HEK293 (cell line): Measurements from ENCODE around the gene CDK2.

Experiments
- CTCF ChIA-PET: fragments of 350-600 bp; formaldehyde crosslinking; extraction: SDS; loops from one replicate; lab custom pipeline; 2021; ENCODE audit warnings: antibody characterized with exemption; lab: Yijun Ruan, JAX
- POLR2A ChIA-PET: fragments of 300-600 bp; formaldehyde crosslinking; extraction: SDS; loops from one replicate; lab custom pipeline; 2020; ENCODE audit warnings: antibody characterized with exemption, inconsistent platforms; lab: Yijun Ruan, JAX
- H3K27ac ChIP-seq: fragments of 200-500 bp; sonication (Bioruptor generic); 2 replicates; pipeline ENCODE4 v1.5.1; 2014; ENCODE audit warnings: low read depth, low read length, control low read depth, inconsistent platforms; ENCODE audit errors: extremely low read depth
- H3K36me3 ChIP-seq, 2 experiments: fragments of 200-500 bp in 1 of 2; sonication (Bioruptor generic) in 1 of 2; 1 replicate in 1 of 2; 2 replicates in 1 of 2; pipeline ENCODE4 v1.5.1; 2014 to 2017; ENCODE audit warnings: inconsistent platforms in 2 of 2, low read length in 2 of 2; ENCODE audit not compliant: control insufficient read depth in 2 of 2, insufficient read depth in 1 of 2
- H3K4me1 ChIP-seq: fragments of 200-500 bp; sonication (Bioruptor generic); 2 replicates; pipeline ENCODE4 v1.5.1; 2014; ENCODE audit warnings: mild to moderate bottlenecking, low read length, inconsistent platforms; ENCODE audit not compliant: control insufficient read depth, insufficient read depth
- H3K4me3 ChIP-seq: 2 replicates; pipeline ENCODE4 v1.5.1; 2011; ENCODE audit warnings: low read depth, mild to moderate bottlenecking, control low read depth, low read length, moderate library complexity
- H3K9me3 ChIP-seq: fragments of 200-500 bp; sonication (Bioruptor generic); 2 replicates; pipeline ENCODE4 v1.5.1; 2014; ENCODE audit warnings: low read depth, low read length, inconsistent platforms; ENCODE audit not compliant: control insufficient read depth, insufficient read depth
- HOXC10 ChIP-seq: sonication (generic); formaldehyde crosslinking; IDR thresholded peaks from 2 replicates; pipeline ENCODE4 v1.8.1; 2023; ENCODE audit warnings: mild to moderate bottlenecking, missing genetic modification reagents
- KLF16 ChIP-seq: fragments of 450-650 bp; formaldehyde crosslinking; IDR thresholded peaks from 2 replicates; pipeline ENCODE4 v1.5.1; 2017; ENCODE audit warnings: missing biosample characterization, missing genetic modification characterization
- PRDM1 ChIP-seq: fragments of 450-650 bp; formaldehyde crosslinking; IDR thresholded peaks from 2 replicates; pipeline ENCODE4; 2016; ENCODE audit warnings: missing biosample characterization, missing genetic modification characterization
- SETDB1 ChIP-seq: IDR thresholded peaks from one replicate; pipeline ENCODE4 v1.6.1; 2017; ENCODE audit warnings: mild to moderate bottlenecking, low read length, moderate library complexity, mixed read lengths; ENCODE audit not compliant: insufficient read length
- YY1 ChIP-seq: fragments of 450-650 bp; formaldehyde crosslinking; IDR thresholded peaks from 2 replicates; pipeline ENCODE4 v1.5.1; 2018; ENCODE audit warnings: missing biosample characterization, missing genetic modification characterization
- ZBTB8A ChIP-seq: fragments of 450-650 bp; formaldehyde crosslinking; IDR thresholded peaks from 2 replicates; pipeline ENCODE4 v1.5.1; 2016; ENCODE audit warnings: missing biosample characterization, missing genetic modification characterization
- ZFP37 ChIP-seq: fragments of 450-650 bp; formaldehyde crosslinking; IDR thresholded peaks from 2 replicates; pipeline ENCODE4 v1.5.1; 2016; ENCODE audit warnings: missing biosample characterization, missing genetic modification characterization
- ZNF114 ChIP-seq: fragments of 450-650 bp; formaldehyde crosslinking; IDR thresholded peaks from 2 replicates; pipeline ENCODE4 v1.5.0; 2017; ENCODE audit warnings: missing biosample characterization, missing genetic modification characterization
- ZNF2 ChIP-seq: fragments of 450-650 bp; formaldehyde crosslinking; IDR thresholded peaks from 2 replicates; pipeline ENCODE4 v1.5.1; 2016; ENCODE audit warnings: missing biosample characterization, missing genetic modification characterization
- ZNF311 ChIP-seq: fragments of 450-650 bp; formaldehyde crosslinking; IDR thresholded peaks from 2 replicates; pipeline ENCODE4 v1.5.1; 2017; ENCODE audit warnings: missing biosample characterization, missing genetic modification characterization, borderline replicate concordance
- ZNF561 ChIP-seq: fragments of 450-650 bp; IDR thresholded peaks from 2 replicates; pipeline ENCODE4 v1.5.1; 2018; ENCODE audit warnings: missing biosample characterization, missing genetic modification characterization, borderline replicate concordance
- ZNF624 ChIP-seq: fragments of 450-650 bp; formaldehyde crosslinking; IDR thresholded peaks from 2 replicates; pipeline ENCODE4 v1.5.1; 2017; ENCODE audit warnings: missing biosample characterization, missing genetic modification characterization
- ZNF629 ChIP-seq: fragments of 450-650 bp; formaldehyde crosslinking; IDR thresholded peaks from 2 replicates; pipeline ENCODE4 v1.5.1; 2017; ENCODE audit warnings: missing biosample characterization, missing genetic modification characterization
- ZNF658 ChIP-seq: fragments of 450-650 bp; formaldehyde crosslinking; IDR thresholded peaks from 2 replicates; pipeline ENCODE4; 2016; ENCODE audit warnings: missing biosample characterization, missing genetic modification characterization
- ZNF776 ChIP-seq: fragments of 450-650 bp; formaldehyde crosslinking; IDR thresholded peaks from 2 replicates; pipeline ENCODE4 v1.5.0; 2017; ENCODE audit warnings: missing biosample characterization, missing genetic modification characterization, borderline replicate concordance
- ZNF785 ChIP-seq: fragments of 450-650 bp; formaldehyde crosslinking; IDR thresholded peaks from 2 replicates; pipeline ENCODE4 v1.5.1; 2016; ENCODE audit warnings: missing biosample characterization, missing genetic modification characterization
- ZXDB ChIP-seq: fragments of 450-650 bp; formaldehyde crosslinking; IDR thresholded peaks from 2 replicates; pipeline ENCODE4 v1.5.1; 2016; ENCODE audit warnings: missing biosample characterization, missing genetic modification characterization
- TF ChIP-seq, protein P1 (sequence below): fragments of 450-650 bp; formaldehyde crosslinking; IDR thresholded peaks from 2 replicates; pipeline ENCODE4 v1.5.1; 2016; ENCODE audit warnings: missing biosample characterization, missing genetic modification characterization, borderline replicate concordance
- TF ChIP-seq, protein P2 (sequence below): fragments of 450-650 bp; formaldehyde crosslinking; IDR thresholded peaks from 2 replicates; pipeline ENCODE4 v1.5.1; 2016; ENCODE audit warnings: missing biosample characterization, missing genetic modification characterization
- TF ChIP-seq, protein P3 (sequence below): fragments of 450-650 bp; formaldehyde crosslinking; IDR thresholded peaks from 2 replicates; pipeline ENCODE4 v1.5.1; 2016; ENCODE audit warnings: missing biosample characterization, missing genetic modification characterization

The CDK2 gene

DNA sequence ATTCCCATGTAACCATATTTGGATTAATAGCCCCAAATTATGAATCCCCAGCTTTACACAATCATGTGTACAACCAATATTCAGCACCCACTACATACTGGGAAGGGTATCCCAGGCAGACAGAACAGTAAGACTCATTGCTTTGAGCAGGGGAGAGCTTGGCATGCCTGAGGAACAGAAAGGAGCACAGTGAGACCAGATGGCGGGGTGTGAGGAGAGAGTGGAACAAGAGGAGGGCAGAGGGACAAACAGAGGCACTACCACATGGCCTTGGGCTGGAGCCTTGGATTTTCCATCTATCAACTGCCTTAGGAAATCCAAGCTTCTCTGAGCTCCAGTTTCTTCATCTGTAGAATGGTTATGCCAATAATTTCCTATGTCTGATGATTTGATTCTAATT is 31.9 kb upstream of the CDK2 start (continued):
- TF ChIP-seq, protein P1, sequence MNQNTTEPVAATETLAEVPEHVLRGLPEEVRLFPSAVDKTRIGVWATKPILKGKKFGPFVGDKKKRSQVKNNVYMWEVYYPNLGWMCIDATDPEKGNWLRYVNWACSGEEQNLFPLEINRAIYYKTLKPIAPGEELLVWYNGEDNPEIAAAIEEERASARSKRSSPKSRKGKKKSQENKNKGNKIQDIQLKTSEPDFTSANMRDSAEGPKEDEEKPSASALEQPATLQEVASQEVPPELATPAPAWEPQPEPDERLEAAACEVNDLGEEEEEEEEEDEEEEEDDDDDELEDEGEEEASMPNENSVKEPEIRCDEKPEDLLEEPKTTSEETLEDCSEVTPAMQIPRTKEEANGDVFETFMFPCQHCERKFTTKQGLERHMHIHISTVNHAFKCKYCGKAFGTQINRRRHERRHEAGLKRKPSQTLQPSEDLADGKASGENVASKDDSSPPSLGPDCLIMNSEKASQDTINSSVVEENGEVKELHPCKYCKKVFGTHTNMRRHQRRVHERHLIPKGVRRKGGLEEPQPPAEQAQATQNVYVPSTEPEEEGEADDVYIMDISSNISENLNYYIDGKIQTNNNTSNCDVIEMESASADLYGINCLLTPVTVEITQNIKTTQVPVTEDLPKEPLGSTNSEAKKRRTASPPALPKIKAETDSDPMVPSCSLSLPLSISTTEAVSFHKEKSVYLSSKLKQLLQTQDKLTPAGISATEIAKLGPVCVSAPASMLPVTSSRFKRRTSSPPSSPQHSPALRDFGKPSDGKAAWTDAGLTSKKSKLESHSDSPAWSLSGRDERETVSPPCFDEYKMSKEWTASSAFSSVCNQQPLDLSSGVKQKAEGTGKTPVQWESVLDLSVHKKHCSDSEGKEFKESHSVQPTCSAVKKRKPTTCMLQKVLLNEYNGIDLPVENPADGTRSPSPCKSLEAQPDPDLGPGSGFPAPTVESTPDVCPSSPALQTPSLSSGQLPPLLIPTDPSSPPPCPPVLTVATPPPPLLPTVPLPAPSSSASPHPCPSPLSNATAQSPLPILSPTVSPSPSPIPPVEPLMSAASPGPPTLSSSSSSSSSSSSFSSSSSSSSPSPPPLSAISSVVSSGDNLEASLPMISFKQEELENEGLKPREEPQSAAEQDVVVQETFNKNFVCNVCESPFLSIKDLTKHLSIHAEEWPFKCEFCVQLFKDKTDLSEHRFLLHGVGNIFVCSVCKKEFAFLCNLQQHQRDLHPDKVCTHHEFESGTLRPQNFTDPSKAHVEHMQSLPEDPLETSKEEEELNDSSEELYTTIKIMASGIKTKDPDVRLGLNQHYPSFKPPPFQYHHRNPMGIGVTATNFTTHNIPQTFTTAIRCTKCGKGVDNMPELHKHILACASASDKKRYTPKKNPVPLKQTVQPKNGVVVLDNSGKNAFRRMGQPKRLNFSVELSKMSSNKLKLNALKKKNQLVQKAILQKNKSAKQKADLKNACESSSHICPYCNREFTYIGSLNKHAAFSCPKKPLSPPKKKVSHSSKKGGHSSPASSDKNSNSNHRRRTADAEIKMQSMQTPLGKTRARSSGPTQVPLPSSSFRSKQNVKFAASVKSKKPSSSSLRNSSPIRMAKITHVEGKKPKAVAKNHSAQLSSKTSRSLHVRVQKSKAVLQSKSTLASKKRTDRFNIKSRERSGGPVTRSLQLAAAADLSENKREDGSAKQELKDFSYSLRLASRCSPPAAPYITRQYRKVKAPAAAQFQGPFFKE (tag by site-specific recombination), result no peak
- TF ChIP-seq, protein P2, sequence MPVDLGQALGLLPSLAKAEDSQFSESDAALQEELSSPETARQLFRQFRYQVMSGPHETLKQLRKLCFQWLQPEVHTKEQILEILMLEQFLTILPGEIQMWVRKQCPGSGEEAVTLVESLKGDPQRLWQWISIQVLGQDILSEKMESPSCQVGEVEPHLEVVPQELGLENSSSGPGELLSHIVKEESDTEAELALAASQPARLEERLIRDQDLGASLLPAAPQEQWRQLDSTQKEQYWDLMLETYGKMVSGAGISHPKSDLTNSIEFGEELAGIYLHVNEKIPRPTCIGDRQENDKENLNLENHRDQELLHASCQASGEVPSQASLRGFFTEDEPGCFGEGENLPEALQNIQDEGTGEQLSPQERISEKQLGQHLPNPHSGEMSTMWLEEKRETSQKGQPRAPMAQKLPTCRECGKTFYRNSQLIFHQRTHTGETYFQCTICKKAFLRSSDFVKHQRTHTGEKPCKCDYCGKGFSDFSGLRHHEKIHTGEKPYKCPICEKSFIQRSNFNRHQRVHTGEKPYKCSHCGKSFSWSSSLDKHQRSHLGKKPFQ (tag by site-specific recombination), result no peak
- TF ChIP-seq, protein P3, sequence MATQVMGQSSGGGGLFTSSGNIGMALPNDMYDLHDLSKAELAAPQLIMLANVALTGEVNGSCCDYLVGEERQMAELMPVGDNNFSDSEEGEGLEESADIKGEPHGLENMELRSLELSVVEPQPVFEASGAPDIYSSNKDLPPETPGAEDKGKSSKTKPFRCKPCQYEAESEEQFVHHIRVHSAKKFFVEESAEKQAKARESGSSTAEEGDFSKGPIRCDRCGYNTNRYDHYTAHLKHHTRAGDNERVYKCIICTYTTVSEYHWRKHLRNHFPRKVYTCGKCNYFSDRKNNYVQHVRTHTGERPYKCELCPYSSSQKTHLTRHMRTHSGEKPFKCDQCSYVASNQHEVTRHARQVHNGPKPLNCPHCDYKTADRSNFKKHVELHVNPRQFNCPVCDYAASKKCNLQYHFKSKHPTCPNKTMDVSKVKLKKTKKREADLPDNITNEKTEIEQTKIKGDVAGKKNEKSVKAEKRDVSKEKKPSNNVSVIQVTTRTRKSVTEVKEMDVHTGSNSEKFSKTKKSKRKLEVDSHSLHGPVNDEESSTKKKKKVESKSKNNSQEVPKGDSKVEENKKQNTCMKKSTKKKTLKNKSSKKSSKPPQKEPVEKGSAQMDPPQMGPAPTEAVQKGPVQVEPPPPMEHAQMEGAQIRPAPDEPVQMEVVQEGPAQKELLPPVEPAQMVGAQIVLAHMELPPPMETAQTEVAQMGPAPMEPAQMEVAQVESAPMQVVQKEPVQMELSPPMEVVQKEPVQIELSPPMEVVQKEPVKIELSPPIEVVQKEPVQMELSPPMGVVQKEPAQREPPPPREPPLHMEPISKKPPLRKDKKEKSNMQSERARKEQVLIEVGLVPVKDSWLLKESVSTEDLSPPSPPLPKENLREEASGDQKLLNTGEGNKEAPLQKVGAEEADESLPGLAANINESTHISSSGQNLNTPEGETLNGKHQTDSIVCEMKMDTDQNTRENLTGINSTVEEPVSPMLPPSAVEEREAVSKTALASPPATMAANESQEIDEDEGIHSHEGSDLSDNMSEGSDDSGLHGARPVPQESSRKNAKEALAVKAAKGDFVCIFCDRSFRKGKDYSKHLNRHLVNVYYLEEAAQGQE (tag by site-specific recombination), result no peak
- no peak for TF ChIP-seq HOXC10 (CRISPR knock-in tag)
- TF ChIP-seq ZNF785 (tag by site-specific recombination), result no peak

DNA sequence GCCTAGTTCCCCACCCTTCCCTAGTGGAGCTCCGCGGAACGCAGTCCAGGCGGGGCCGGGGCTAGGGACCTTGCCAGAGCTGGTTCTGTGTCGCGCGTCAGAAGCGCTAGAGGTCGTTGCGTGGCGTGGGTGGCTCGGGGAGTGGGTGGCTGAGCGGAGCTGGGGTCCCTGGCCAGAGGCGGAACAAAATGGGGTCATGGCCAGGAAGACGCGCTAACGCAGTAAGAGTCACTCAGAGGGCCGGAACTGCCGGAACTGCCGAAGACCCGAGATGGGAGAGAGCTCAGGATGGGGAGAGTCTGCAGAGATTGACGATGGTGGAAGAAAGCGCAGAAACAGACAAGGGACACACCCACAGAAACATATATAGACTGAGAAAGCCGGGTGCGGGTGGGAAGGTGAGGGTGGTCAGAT is 30.9 kb upstream of the CDK2 start:
- peaks cover 4% of the 10 kb centered on the region; the same call in 1 of the 2 replicates for H3K4me1 ChIP-seq
- CTCF ChIA-PET, result interaction anchor here (0.7 to 2.4 kb wide), 2 partner anchors 197 to 279 kb away, joined by 3 to 15 read pairs; no protein-coding TSS in a partner anchor
- H3K4me3 ChIP-seq, result no peak overlapping the region
- H3K9me3 ChIP-seq, result no peaks in the 10 kb centered on the region
- no peaks in the 10 kb centered on the region for H3K36me3 ChIP-seq
- TF ChIP-seq PRDM1 (tag by site-specific recombination) (0 out of 2 replicates have a peak, but pooled peaks have one; percentile 16), ZXDB (tag by site-specific recombination) (no peak)
- POLR2A ChIA-PET, result no interaction called here
- no peak overlapping the region for H3K27ac ChIP-seq

DNA sequence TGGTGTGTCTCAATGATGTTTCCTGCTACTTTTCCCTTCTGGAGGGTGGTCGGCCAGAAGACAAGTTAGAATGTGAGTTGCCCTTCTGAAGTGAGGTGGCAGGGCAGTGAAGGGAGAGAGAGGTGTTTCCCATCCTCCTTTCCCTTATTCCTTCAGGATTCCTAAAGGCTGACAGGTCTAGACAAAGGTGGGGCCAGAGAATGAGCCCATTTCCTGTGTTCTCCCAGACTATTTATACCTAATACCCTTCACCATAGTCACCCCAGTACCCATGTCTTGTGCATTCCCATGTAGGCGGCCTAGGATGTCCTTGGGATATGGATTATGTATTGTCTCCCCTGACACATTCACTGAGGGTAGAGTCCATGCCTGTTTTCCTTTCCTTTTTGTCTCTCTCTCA is 28.6 kb upstream of the CDK2 start:
- ChIA-PET POLR2A (no interaction called here), CTCF (interaction anchor here (0.6 to 3.2 kb wide), 7 partner anchors 8 to 199 kb away, joined by 3 to 28 read pairs (median 15); no protein-coding TSS in a partner anchor)
- Histone ChIP-seq H3K4me1 (no peaks in the 10 kb centered on the region), H3K4me3 (no peak overlapping the region), H3K9me3 (no peaks in the 10 kb centered on the region), H3K27ac (no peak overlapping the region), H3K36me3 (no peaks in the 10 kb centered on the region)
- no peak for TF ChIP-seq ZNF776 (tag by site-specific recombination)
- no peak for TF ChIP-seq PRDM1 (tag by site-specific recombination)
- TF ChIP-seq YY1 (tag by site-specific recombination), result no peak
- TF ChIP-seq ZNF624, result no peak
- TF ChIP-seq ZNF114, result no peak
- TF ChIP-seq ZNF658, result no peak
- TF ChIP-seq SETDB1, result no peak
- TF ChIP-seq ZFP37 (tag by site-specific recombination), result no peak
- no peak for TF ChIP-seq ZNF629
- TF ChIP-seq ZNF561 (tag by site-specific recombination), result no peak
- TF ChIP-seq ZBTB8A, result no peak
- no peak for TF ChIP-seq ZNF311 (tag by site-specific recombination)
- no peak for TF ChIP-seq ZNF2 (tag by site-specific recombination)
- no peak for TF ChIP-seq KLF16 (tag by site-specific recombination)
